Measurements from ENCODE around the gene DCLRE1C. TPM values are rescaled to one million over a fixed set of nuclear protein-coding genes. Genes with fewer than 3 reads are reported as not detected.

DCLRE1C gene
- total RNA-seq, 2 donors from 2014 or later = 11.5 to 20.8 TPM

- no peak overlapping the region for H3K27ac ChIP-seq
- no peaks in the 10 kb centered on the region for H3K27me3 ChIP-seq (replicated peaks; ENCODE audit: insufficient read depth)
- WGBS = 93% methylated on average over 2 of the region's 2 CpGs
- DNase-seq (ENCODE audit: low spot score) = no peak
- no peak overlapping the region for H3K4me3 ChIP-seq
- TF ChIP-seq POLR2A (IDR thresholded peaks at IDR 0.05) (no peak), POLR2AphosphoS5 (IDR thresholded peaks at IDR 0.05) (no peak), CTCF (IDR thresholded peaks at IDR 0.05) (no peak)
- no peaks in the 10 kb centered on the region for H3K4me1 ChIP-seq (replicated peaks)
- intact Hi-C loops (cut with DNase I) = no loop called here
- no peaks in the 10 kb centered on the region for H3K9me3 ChIP-seq
- no peaks in the 10 kb centered on the region for H3K36me3 ChIP-seq
Measured at GRCh38 chr10:14936584-14936983, 17.3 kb downstream of the DCLRE1C start.

GRCh38 chr10:14930610-14931009 lies 23.3 kb downstream of the DCLRE1C start:
- no peak overlapping the region for H3K4me3 ChIP-seq
- no peaks in the 10 kb centered on the region for H3K9me3 ChIP-seq
- no peak overlapping the region for H3K27ac ChIP-seq
- no peak for DNase-seq (ENCODE audit: low spot score)
- H3K27me3 ChIP-seq (replicated peaks; ENCODE audit: insufficient read depth) = no peaks in the 10 kb centered on the region
- 97% methylated on average over 10 of the region's 10 CpGs for WGBS
- no peaks in the 10 kb centered on the region for H3K36me3 ChIP-seq
- intact Hi-C loops (cut with DNase I) = no loop called here
- TF ChIP-seq POLR2A (IDR thresholded peaks at IDR 0.05) (no peak), CTCF (IDR thresholded peaks at IDR 0.05) (no peak), POLR2AphosphoS5 (IDR thresholded peaks at IDR 0.05) (no peak)
- H3K4me1 ChIP-seq (replicated peaks) = no peaks in the 10 kb centered on the region

- H3K36me3 ChIP-seq = peaks cover 0 to 8% of the 10 kb centered on the region in 2 donors
Measured at GRCh38 chr10:14926722-14927416, 27.0 kb downstream of the DCLRE1C start.

GRCh38 chr10:14926061-14926470 lies 27.8 kb downstream of the DCLRE1C start:
- no peaks in the 10 kb centered on the region for H3K4me1 ChIP-seq (replicated peaks)
- no peak overlapping the region for H3K4me3 ChIP-seq
- DNase-seq (ENCODE audit: low spot score) = no peak
- no peaks in the 10 kb centered on the region for H3K27me3 ChIP-seq (replicated peaks; ENCODE audit: insufficient read depth)
- H3K36me3 ChIP-seq = peaks cover 0 to 8% of the 10 kb centered on the region in 2 donors
- TF ChIP-seq CTCF (IDR thresholded peaks at IDR 0.05) (no peak), POLR2AphosphoS5 (IDR thresholded peaks at IDR 0.05) (no peak), POLR2A (IDR thresholded peaks at IDR 0.05) (no peak)
- H3K9me3 ChIP-seq = no peaks in the 10 kb centered on the region
- intact Hi-C loops (cut with DNase I) = no loop called here
- WGBS = 91% methylated on average over 8 of the region's 8 CpGs
- H3K27ac ChIP-seq = no peak overlapping the region

More at GRCh38 chr10:14926722-14927416, 27.0 kb downstream of the DCLRE1C start:
- intact Hi-C loops (cut with DNase I) = no loop called here
- TF ChIP-seq POLR2A (IDR thresholded peaks at IDR 0.05) = no peak
- no peak for TF ChIP-seq CTCF (IDR thresholded peaks at IDR 0.05)
- no peak for TF ChIP-seq POLR2AphosphoS5 (IDR thresholded peaks at IDR 0.05)
- DNase-seq (ENCODE audit: low spot score) = no peak
- no peaks in the 10 kb centered on the region for H3K4me1 ChIP-seq (replicated peaks)
- WGBS = 91% methylated on average over 13 of the region's 13 CpGs
- H3K9me3 ChIP-seq = no peaks in the 10 kb centered on the region
- H3K27me3 ChIP-seq (replicated peaks; ENCODE audit: insufficient read depth) = no peaks in the 10 kb centered on the region
- H3K27ac ChIP-seq = no peak overlapping the region
- H3K4me3 ChIP-seq = no peak overlapping the region

GRCh38 chr10:14925268-14925667 lies 28.6 kb downstream of the DCLRE1C start:
- H3K9me3 ChIP-seq = no peaks in the 10 kb centered on the region
- DNase-seq (ENCODE audit: low spot score) = no peak
- H3K27ac ChIP-seq = no peak overlapping the region
- TF ChIP-seq POLR2AphosphoS5 (IDR thresholded peaks at IDR 0.05) = no peak
- no peak overlapping the region for H3K4me3 ChIP-seq
- WGBS = 94% methylated on average over 2 of the region's 2 CpGs
- H3K4me1 ChIP-seq (replicated peaks) = no peaks in the 10 kb centered on the region
- peaks cover 0 to 8% of the 10 kb centered on the region in 2 donors for H3K36me3 ChIP-seq
- no peaks in the 10 kb centered on the region for H3K27me3 ChIP-seq (replicated peaks; ENCODE audit: insufficient read depth)
- intact Hi-C loops (cut with DNase I) = no loop called here

Data from prostate gland (tissue), 2 donors.